ENCODE results near the gene SERP2.

DNA sequence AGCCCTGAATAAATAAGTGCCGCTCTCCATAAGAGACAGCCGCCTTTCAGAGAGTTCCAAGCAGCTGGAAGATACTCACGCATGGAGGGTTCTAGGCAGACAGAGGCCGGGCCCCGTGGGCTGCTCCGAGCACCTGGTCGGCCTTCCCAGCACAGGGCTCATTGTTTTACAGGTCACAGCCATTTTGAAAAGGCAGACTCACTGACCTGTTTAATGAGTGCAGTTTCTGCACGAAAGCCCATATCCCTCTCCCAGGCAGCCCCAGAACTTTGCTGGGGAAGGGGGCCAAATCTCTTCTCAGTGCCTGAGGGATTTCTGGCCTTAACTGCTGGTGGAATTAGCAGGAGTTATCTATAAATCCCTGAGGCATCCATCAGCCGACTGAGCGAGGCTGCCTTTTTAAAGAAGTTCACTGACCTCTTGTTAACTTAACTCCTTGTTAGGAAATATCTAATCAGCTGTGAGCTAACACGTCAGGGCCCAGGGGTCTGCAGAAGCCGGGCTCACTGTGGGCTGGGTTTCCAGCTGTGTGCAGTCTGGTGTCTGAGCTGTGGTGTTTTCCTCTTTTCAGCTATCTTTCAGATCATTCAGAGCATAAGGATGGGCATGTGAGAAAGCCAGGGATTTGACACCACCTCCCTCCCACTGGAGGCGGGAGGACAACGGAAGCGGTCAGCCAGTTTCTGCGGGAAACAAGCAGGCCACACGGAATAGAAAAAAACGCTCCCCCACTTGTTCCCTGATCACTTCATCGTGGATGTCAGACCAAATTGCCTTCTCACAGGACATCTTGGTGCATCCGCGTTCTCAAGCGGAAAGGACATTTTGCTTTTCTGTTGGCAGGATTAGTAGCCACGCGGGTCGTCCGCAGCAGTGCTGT, 23.3 kb downstream of the SERP2 start:
- TF ChIP-seq POLR2A (IDR thresholded peaks at IDR 0.05): no peak
- TF ChIP-seq, protein P1, sequence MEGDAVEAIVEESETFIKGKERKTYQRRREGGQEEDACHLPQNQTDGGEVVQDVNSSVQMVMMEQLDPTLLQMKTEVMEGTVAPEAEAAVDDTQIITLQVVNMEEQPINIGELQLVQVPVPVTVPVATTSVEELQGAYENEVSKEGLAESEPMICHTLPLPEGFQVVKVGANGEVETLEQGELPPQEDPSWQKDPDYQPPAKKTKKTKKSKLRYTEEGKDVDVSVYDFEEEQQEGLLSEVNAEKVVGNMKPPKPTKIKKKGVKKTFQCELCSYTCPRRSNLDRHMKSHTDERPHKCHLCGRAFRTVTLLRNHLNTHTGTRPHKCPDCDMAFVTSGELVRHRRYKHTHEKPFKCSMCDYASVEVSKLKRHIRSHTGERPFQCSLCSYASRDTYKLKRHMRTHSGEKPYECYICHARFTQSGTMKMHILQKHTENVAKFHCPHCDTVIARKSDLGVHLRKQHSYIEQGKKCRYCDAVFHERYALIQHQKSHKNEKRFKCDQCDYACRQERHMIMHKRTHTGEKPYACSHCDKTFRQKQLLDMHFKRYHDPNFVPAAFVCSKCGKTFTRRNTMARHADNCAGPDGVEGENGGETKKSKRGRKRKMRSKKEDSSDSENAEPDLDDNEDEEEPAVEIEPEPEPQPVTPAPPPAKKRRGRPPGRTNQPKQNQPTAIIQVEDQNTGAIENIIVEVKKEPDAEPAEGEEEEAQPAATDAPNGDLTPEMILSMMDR (IDR thresholded peaks at IDR 0.05): no peak
- peak in 1 of 2 donors; percentile 30 for TF ChIP-seq EP300 (IDR thresholded peaks at IDR 0.05)
